Lower leg skin (tissue), 4 donors: ENCODE results near the gene KRTAP9-9. TPM values are rescaled to one million over a fixed set of nuclear protein-coding genes. Genes with fewer than 3 reads are reported as not detected.
"Not testable (repeated sequence)": the region's sequence is repeated elsewhere in the genome, so short reads cannot be mapped to it uniquely, and the experiment has no call there.

Source experiments
- DNase-seq, 2 donors: peaks; one replicate each; pipeline ENCODE4 v3.0.0-alpha.2; 2019; ENCODE audit warnings: low spot score in 2 of 2
- H3K4me3 ChIP-seq: fragments of 200-600 bp; sonication (generic); 2 replicates; pipeline ENCODE4 v1.5.1; 2017; ENCODE audit warnings: mild to moderate bottlenecking, low read depth; ENCODE audit not compliant: poor library complexity, severe bottlenecking
- POLR2A ChIP-seq, 2 donors: fragments of 450-650 bp; IDR thresholded peaks; one replicate each; pipeline ENCODE4 v1.6.1; 2016 to 2017; ENCODE audit warnings: antibody characterized with exemption in 2 of 2, mild to moderate bottlenecking in 1 of 2, moderate library complexity in 1 of 2
- WGBS, 2 donors: methylation state at CpG; one replicate each; pipeline ENCODE4 v1.1.5; 2018; 5-methylcytosine and 5-hydroxymethylcytosine counted together
- intact Hi-C: fragments of 100-400 bp; cut with DNase I; formaldehyde crosslinking; loops from one replicate; pipeline ENCODE4 v1.15.0; 2023; ENCODE audit warnings: low total_unique reads
- total RNA-seq, 4 donors: library from RNA; depleted of rRNA; stranded (reverse); fragments of >200 nt; gene quantifications; one replicate each; pipeline ENCODE4 v1.1.0, GENCODE V29; 2016
- TF ChIP-seq, protein P1 (sequence below), 3 donors: fragments of 450-650 bp; IDR thresholded peaks; one replicate each; pipeline ENCODE4 v1.5.1; 2016; ENCODE audit warnings: antibody characterized with exemption in 3 of 3, mild to moderate bottlenecking in 3 of 3, moderate library complexity in 2 of 3

KRTAP9-9 gene
- total RNA-seq, 4 donors from 2014 or later = 2.1 to 94.5 TPM; not detected in 2

DNA sequence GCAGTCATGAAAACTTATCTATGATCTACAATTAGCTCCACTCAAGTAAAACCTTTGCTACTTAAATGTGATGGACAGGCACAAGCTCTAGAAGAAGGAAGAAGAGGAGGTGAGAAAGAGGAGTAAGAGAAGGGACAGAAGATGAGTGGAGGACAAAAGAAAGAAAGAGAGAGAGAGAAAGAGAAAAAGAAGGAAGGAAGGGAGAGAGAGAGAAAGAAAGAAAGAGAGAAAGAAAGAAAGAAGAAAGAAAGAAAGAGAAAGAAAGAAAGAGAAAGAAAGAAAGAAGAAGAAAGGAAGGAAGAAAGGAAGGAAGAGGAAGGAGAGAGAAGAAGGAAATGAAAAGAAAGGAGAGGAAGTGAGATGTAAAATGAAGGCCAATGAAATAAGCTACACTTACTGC, 25.1 kb upstream of the KRTAP9-9 start:
- no peak overlapping the region for H3K4me3 ChIP-seq
- no peak for DNase-seq
- intact Hi-C loops = loop anchor here (10.0 kb wide), 1 partner anchor 465 kb away; no protein-coding TSS in a partner anchor
- TF ChIP-seq, protein P1, sequence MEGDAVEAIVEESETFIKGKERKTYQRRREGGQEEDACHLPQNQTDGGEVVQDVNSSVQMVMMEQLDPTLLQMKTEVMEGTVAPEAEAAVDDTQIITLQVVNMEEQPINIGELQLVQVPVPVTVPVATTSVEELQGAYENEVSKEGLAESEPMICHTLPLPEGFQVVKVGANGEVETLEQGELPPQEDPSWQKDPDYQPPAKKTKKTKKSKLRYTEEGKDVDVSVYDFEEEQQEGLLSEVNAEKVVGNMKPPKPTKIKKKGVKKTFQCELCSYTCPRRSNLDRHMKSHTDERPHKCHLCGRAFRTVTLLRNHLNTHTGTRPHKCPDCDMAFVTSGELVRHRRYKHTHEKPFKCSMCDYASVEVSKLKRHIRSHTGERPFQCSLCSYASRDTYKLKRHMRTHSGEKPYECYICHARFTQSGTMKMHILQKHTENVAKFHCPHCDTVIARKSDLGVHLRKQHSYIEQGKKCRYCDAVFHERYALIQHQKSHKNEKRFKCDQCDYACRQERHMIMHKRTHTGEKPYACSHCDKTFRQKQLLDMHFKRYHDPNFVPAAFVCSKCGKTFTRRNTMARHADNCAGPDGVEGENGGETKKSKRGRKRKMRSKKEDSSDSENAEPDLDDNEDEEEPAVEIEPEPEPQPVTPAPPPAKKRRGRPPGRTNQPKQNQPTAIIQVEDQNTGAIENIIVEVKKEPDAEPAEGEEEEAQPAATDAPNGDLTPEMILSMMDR (IDR thresholded peaks at IDR 0.05) = no peak
- TF ChIP-seq POLR2A (IDR thresholded peaks at IDR 0.05) = no peak

DNA sequence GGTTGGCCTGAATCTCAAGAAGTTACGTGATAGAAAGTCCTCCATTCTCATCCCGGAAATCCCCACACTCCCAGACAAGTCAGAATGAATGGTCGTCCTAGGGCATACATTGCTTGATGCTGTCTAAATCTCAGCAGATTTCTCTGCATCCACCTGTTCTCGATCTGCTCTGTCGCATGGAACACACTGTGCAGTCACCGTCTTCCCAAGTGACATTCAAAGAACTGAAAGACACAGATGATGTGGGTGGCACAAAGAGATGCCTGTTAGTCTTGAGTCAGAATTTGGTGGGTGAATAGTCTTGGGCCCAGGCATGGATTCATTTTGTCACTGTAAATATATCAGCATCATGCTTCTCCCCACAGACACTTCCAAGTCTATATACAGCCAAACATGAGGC, 23.5 kb upstream of the KRTAP9-9 start:
- 87 to 90% methylated on average over 6 of the region's 6 CpGs for WGBS, 2 donors

DNA sequence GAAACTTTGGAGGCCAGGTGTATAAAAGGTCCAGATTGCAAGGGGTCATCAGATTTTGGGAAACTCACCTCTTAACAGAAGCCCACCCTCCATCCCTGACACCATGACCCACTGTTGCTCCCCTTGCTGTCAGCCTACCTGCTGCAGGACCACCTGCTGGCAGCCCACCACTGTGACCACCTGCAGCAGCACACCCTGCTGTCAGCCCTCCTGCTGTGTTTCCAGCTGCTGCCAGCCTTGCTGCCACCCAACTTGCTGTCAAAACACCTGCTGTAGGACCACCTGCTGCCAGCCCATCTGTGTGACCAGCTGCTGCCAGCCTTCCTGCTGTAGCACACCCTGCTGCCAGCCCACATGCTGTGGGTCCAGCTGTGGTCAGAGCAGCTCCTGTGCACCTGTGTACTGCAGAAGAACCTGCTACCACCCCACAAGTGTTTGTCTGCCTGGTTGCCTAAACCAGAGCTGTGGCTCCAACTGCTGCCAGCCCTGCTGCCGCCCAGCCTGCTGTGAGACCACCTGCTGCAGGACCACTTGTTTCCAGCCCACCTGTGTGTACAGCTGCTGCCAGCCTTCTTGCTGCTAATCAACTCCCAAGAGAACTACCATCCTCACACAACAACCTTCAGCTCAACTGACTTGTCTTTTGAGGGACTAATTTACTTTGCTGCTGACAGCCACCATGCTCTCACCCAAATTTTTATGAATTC, 22.6 kb upstream of the KRTAP9-9 start, which contains the start of gene KRTAP9-3:
TSS of gene KRTAP9-3 (plus strand) at position 51 of the 707 bp plus-strand sequence. CDS start at position 104, 53 bp downstream.
- DNase-seq, H3K4me3 ChIP-seq: not testable (repeated sequence)

More for the DNA sequence above, 23.5 kb upstream of the KRTAP9-9 start:
- no peak for DNase-seq
- no peak for TF ChIP-seq POLR2A (IDR thresholded peaks at IDR 0.05)
- TF ChIP-seq, protein P1 (IDR thresholded peaks at IDR 0.05) = no peak
- no peak overlapping the region for H3K4me3 ChIP-seq
- intact Hi-C loops = loop anchor here (10.0 kb wide), 1 partner anchor 467 kb away; no protein-coding TSS in a partner anchor

DNA sequence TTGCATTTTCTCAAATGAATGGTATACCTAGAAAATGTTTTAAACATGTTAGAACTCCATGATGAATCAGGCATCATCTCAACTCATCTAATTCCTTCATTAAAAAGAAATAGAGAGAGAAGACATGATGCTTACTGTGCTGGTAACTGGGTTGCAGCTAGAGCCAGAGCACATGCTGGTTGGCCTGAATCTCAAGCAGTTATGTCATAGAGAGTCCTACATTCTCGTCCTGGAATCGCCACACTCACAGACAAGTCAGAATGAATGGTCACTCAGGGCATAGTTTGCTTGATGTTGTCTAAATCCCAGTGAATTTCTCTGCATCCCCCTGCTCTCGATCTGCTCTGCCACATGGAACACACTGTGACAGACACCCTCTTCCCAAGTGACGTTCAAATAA, 18.1 kb upstream of the KRTAP9-9 start:
- not testable (repeated sequence) for DNase-seq, H3K4me3 ChIP-seq
- WGBS, 2 donors = 71 to 76% methylated on average over 4 of the region's 4 CpGs
- intact Hi-C loops = loop anchor here (10.0 kb wide), 1 partner anchor 472 kb away; no protein-coding TSS in a partner anchor

More for the DNA sequence above, 22.6 kb upstream of the KRTAP9-9 start, which contains the start of gene KRTAP9-3:
- 88 to 100% methylated on average over 1 of the region's 1 CpG for WGBS, 2 donors
- intact Hi-C loops = loop anchor here (10.0 kb wide), 1 partner anchor 468 kb away; no protein-coding TSS in a partner anchor

DNA sequence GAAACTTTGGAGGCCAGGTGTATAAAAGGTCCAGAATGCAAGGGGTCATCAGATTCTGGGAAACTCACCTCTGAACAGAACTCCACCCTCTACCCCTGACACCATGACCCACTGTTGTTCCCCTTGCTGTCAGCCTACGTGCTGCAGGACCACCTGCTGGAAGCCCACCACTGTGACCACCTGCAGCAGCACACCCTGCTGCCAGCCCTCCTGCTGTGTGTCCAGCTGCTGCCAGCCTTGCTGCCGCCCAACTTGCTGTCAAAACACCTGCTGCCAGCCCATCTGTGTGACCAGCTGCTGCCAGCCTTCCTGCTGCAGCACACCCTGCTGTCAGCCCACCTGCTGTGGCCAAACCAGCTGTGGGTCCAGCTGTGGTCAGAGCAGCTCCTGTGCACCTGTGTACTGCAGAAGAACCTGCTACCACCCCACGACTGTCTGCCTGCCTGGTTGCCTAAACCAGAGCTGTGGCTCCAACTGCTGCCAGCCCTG, 17.2 kb upstream of the KRTAP9-9 start, which contains the start of gene KRTAP9-8:
TSS of gene KRTAP9-8 (plus strand) at position 51 of the 489 bp plus-strand sequence. CDS start at position 104, 53 bp downstream.
- DNase-seq, H3K4me3 ChIP-seq: not testable (repeated sequence)
- intact Hi-C loops = loop anchor here (10.0 kb wide), 1 partner anchor 473 kb away; no protein-coding TSS in a partner anchor
- 43 to 63% methylated on average over 2 to 3 of the region's 3 CpGs for WGBS, 2 donors

DNA sequence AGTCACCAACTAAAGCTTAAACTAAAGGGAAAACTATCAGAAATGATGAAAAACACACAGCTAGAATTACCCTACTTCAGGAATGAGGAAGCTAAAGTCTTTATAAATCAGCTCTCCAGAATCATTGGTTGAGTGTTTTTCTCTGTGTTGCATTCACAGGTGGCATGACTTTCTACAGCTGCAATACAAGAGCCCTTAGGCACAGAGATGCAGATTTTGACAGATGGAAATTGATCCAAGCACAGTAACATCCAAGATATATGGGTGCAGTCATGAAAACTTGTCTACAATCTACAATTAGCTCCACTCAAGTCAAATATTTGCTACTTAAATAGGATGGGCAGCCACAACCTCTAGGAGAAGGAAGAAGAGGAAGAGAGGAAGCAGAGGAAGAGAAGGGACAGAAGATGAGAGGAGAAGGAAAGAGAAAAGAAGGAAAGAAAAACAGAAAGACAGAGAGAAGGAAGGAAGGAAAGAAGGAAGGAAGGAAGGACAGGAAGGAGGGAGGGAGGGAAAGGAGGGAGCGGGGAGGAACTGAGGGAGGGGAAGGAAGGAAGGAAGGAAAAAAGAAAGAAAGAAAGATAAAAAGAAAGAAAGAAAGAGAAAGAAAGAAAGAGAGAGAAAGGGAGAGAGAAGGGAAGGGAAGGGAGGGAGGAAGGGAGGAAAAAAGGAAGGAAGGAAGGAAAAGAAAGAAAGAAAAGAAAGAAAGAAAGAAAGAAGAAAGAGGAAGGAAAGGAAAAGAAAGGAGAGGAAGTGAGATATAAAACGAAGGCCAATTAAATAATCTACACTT, 8.0 kb upstream of the KRTAP9-9 start:
- DNase-seq, intact Hi-C loops: not testable (repeated sequence)
- 50 to 62% methylated on average over 2 of the region's 2 CpGs for WGBS, 2 donors

DNA sequence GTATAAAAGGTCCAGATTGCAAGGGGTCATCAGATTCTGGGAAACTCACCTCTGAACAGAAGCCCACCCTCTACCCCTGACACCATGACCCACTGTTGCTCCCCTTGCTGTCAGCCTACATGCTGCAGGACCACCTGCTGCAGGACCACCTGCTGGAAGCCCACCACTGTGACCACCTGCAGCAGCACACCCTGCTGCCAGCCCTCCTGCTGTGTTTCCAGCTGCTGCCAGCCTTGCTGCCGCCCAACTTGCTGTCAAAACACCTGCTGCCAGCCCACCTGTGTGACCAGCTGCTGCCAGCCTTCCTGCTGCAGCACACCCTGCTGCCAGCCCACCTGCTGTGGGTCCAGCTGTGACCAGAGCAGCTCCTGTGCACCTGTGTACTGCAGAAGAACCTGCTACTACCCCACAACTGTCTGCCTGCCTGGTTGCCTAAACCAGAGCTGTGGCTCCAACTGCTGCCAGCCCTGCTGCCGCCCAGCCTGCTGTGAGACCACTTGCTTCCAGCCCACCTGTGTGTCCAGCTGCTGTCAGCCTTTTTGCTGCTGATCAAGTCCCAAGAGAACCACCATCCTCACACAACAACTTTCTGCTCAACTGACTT, 5.4 kb upstream of the KRTAP9-9 start, which contains the start of gene KRTAP9-4:
TSS of gene KRTAP9-4 (plus strand) at position 51 of the 604 bp plus-strand sequence. CDS start at position 85, 34 bp downstream.
- 72 to 80% methylated on average over 1 to 2 of the region's 2 CpGs for WGBS, 2 donors
- DNase-seq, intact Hi-C loops, H3K4me3 ChIP-seq: not testable (repeated sequence)

More for the DNA sequence above, 8.0 kb upstream of the KRTAP9-9 start:
- H3K4me3 ChIP-seq = not testable (repeated sequence)
